Head of caudate nucleus (tissue), 42 donors: ENCODE measurements around the gene F3.
"Not testable (repeated sequence)": the region's sequence is repeated elsewhere in the genome, so short reads cannot be mapped to it uniquely, and the experiment has no call there.

Experiments used
- DNase-seq, 42 donors: peaks; one replicate each; pipeline versions ENCODE4 v3.0.0 to v3.0.0-alpha.2; 2020 to 2021; ENCODE audit warnings: mixed read lengths in 7 of 42
- intact Hi-C: fragments of 100-400 bp; cut with DNase I; formaldehyde crosslinking; loops from one replicate; pipeline ENCODE4 v1.15.0; 2022

Gene F3

DNA sequence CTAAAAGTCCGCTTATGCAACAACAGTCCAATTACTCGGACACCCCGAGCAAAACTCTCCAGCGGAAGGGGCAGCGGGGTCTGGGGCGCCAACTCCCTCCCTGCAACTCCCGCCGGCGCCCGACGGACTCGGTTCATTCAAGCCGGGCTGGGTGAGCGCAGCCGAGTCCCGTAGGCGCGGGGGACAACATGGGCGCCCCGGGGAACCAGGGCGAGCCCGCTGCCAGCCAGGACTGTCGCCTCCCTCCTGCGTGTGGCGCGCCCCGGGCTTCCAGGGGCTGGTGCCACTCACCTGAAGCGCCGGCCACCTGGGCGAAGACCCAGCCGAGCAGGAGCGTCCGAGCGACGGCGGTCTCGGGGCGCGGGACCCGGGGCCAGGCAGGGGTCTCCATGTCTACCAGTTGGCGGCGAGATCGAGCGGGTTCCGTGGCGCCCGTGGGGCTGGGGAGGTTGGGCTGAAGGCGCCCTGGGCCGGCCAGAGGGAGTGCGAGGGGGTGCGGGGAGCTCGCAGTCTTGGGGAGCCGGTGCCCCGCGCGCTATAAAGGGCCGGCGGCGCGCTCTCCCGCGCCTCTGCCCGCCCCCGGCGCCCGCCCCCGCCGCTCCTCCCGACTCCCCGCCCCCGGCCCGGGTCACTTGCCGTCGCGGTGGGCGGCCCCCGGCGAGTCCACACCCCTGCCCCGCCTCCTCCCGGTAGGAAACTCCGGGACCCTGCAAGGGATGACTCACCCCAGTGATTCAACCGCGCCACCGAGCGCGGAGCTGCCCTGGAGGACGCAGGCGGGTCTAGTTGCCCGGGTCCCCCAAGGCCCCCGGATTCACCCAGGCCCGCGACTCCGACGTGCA, at the start of gene F3:
F3 (minus strand) TSS at position 514 of the 842 bp plus-strand sequence; CDS start at position 391, 123 bp downstream.
- intact Hi-C loops: loop anchor here (5.0 kb wide), 1 partner anchor 51 kb away; no protein-coding TSS in a partner anchor
- peak; percentile 36 to 94 (median 80) for DNase-seq

DNA sequence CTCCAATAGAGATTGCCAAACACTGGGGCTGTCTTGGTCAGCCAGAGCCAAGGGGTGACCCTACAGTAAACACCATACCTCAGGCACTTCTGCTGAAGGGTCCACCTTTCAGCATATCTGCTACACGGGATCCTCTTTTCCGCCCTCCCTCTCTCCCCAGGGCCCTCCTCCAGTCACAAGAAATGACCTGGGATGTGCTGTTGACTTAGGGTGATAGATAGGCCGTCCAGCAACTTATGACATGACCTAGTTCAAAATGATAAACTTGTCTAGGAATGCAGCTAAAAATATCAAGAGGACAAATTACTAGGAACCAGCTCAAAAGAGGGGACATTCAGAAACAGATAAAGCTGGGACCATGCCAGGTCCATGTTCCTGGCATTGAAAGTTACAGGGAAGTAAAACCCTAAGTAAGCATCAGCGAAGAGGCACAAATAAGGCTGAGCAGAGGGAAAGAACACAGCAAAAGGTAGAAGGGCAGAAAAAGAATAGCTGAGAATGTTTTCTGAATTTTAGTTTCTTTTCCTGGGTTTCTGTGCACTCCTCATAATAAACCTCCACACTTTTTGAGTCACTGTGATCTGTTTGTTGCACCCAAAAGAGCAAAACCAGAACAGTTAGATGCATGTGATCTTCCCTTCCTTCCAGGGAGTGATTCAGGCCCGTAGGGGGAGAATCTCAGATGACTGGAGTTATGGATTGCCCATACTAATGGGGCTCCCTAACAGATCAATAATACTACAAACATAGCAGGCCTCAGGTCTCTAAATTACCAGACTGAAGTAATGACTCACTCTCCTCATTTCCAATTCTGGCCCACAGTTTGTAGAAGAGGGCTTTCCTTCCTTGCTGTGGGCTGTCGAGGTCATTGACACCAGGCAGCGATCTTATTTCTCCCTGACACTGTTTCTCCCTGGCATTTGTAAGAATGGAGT, 48.9 kb upstream of the F3 start:
- peak in 4 of 42 donors; percentile 15 to 48 (median 34) for DNase-seq
- intact Hi-C loops: loop anchor here (5.0 kb wide), 1 partner anchor 48 kb away; the partner anchor contains the start of gene F3

DNA sequence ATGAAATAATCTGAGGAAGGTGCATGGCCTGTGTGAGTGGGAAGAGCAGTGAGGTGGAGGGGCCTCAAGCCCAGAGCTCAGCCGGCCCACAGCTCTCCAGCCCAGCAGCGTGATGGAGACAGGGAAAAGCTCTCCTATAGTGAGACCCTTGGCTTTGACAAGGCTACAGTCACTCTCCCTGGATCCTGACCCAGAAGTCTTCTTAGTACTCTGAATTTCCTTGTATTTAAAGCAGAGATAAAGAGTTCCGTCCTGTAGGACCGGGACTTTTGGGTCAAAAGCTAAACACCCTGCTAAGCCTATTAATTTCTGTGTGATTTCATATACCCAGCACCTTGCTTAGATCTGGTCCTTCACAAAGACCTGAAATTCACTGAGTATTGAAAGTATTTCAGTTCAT, 48.2 kb upstream of the F3 start:
- intact Hi-C loops: loop anchor here (5.0 kb wide), 1 partner anchor 47 kb away; the partner anchor contains the start of gene F3
- peak in 1 of 42 donors; percentile 13 for DNase-seq

DNA sequence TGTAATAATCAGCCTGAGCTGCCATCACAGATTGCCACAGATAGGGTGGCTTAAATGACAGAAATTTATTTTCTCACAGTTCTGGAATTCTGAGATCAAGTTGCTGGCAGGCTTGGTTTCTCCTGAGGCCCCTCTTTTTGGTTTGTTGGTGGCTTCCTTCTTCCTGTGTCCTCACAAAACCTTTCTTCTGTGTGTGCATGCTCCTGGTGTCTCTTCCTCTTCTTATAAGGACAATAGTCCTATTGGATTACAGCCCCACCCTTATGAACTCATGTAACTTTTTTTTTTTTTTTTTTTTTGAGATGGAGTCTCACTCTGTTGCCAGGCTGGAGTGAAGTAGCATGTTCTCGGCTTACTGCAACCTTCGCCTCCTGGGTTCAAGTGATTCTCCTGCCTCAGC, 41.0 kb upstream of the F3 start:
- intact Hi-C loops: no loop called here
- DNase-seq: no peak

DNA sequence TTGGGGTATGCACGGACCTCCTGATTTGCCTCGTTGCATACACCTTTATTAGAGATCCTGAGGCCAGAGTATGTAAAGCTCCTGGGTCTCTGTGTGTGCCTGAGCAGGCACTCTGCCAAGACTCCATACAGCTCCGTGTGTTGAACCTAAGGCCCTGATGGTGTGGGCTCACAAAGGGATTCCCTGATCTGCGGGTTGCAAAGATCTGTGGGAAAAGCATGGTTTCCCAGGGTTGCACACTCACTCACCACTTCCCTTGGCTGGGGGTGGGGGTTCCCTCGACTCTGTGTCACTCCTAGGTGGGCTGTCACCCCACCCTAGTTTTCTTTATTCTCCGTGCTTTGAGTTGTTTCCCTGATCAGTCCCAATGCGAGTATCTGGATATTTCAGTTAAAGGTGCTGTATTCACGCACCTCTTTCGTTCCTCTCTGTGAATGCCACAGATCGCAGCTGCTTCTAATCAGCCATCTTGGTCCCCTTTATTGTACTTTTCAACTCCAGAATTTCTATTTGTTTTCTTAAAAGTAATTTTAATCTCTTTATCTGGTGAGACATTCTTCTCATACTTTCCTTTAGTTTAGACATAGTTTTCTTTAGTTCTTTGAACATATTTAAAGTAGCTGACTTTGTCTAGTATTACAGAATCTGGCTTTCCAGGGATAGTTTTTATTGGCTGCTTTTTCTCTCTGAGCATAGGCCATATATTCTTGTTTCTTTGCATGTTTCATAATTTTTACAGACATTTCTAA, 39.0 kb upstream of the F3 start:
- DNase-seq: no peak
- intact Hi-C loops: no loop called here

DNA sequence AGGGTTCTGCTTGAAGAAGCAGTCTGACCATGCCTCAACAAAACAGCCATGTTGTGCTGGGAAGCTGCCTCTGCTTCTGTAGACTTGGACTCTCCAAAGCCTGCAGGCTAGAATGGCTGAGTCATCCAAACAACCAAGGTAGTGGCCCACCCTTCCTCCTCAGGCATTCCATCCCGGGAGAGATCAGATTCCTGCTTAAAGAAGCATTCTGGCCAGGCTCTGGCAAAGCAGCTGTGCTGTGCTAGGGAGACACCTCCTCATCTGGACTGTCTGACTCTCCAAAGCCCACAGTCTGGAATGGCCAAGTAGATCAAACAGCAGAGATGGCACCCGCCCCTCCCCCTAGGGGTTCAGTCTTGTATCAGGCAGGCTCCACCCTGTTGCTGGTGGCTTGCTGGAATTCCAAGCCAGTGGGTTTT, 38.3 kb upstream of the F3 start:
- no peak for DNase-seq

DNA sequence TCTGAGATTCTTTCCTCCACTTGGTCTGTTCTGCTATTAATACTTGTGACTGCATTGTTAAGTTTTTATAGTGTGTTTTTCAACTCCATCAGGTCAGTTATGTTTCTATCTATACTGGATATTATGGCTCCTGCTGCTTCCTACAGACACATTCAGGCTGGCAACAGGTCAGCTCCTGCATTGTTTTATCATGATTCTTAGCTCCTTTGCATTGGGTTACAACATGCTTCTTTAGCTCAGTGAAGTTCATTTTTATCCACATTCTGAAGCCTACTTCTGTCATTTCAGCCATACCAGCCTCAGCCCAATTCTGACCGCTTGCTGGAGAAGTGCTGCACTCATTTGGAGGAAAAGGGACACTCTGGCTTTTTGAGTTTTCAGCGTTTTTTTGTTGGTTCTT, 37.3 kb upstream of the F3 start:
- intact Hi-C loops: no loop called here

More for the DNA sequence above, 38.3 kb upstream of the F3 start:
- intact Hi-C loops: no loop called here

DNA sequence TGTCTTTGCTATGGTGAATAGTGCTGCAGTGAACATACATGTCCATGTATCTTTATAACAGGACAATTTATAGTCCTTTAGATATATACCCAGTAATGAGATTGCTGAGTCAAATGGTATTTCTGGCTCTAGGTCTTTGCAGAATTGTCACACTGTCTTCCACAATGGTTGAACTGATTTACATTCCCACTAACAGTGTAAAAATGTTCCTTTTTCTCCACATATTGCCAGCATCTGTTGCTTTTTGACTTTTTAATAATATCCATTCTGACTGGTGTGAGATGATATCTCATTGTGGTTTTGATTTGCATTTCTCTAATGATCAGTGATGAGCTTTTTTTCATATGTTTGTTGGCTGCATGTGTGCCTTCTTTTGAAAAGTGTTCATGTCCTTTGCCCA, 32.4 kb upstream of the F3 start:
- DNase-seq, intact Hi-C loops: not testable (repeated sequence)

More for the DNA sequence above, 37.3 kb upstream of the F3 start:
- DNase-seq: no peak

DNA sequence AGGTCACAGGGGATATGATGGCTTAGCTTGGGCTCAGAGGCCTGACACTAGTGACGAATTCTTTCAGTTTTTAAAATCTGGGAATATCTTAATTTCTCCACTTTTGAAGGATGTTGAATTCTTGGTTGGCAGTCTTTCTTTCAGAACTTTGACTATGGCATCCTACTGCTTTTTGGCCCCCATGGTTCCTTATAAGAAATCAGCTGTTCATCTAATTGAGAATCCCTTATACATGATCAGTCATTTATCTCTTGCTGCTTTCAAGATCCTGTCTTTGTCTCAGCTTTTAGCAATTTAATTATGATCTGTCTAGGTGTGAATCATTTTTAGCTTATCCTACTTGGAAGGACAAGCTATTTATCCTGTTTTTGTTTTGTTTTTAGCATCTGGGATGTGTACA, 31.2 kb upstream of the F3 start:
- no peak for DNase-seq
- intact Hi-C loops: no loop called here

DNA sequence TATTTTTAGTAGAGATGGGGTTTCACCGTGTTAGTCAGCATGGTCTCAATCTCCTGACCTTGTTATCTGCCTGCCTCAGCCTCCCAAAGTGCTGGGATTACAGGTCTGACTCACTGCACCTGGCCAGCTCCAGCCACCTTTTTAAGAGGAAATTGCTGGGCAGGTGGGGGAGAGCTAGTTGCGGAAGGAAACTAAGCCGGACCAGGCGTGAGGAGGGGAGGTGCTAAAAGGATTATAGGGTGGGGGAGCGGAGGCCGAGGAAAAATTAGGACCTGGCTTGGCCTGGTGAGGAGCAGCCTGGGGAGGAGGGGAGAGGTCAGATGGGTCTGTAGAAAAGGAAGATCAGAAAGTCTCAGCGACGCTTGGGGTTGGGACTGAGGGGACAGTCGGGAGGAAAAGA, 29.4 kb upstream of the F3 start:
- intact Hi-C loops, DNase-seq: not testable (repeated sequence)

DNA sequence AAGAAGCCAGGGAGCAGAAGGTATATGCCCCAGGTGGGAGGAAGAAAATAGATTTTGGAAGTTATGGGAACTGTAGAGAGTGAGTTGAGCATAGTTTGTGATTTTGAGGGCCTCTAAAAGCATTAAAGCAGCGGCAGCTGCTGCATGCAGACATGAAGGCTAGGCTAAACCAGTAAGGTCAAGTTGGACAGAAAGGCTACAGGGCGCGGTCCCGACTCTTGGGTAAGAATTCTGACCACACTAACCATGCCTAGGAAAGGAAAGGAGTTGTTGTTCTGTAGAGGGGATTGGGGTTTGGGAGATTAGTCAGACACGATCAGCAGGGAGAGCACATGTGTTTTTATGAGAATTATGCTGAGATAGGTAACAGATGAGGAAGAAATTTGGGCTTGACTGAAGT, 27.2 kb upstream of the F3 start:
- DNase-seq, intact Hi-C loops: not testable (repeated sequence)

DNA sequence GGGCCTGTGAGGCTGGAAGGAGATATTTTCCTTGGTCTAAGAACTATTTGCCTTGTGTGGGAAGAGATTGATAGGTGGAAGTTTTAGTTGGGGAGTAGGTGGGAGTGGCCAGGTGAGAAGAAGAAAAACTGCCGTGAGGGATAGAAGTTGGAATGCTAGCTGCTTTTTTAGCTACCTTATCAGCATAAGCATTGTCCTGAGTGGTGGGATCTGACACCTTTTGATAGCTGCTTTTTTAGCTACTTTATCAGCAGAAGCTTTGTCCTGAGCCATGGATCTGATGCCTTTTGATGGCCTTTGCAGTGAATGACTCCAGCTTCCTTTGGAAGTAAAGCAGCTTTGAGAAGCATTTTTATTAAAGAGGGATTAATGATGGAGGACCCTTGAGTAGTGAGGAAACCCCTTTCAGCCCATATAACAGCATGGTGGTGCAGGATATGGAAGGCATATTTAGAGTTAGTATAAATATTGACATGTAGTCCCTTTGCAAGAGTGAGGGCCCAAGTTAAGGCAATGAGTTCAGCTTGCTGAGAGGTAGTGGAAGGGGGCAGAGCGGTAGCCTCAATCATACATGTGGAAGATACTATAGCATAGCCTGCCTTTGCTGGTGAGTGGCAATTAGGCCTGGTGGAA, 26.5 kb upstream of the F3 start:
- intact Hi-C loops: not testable (repeated sequence)

DNA sequence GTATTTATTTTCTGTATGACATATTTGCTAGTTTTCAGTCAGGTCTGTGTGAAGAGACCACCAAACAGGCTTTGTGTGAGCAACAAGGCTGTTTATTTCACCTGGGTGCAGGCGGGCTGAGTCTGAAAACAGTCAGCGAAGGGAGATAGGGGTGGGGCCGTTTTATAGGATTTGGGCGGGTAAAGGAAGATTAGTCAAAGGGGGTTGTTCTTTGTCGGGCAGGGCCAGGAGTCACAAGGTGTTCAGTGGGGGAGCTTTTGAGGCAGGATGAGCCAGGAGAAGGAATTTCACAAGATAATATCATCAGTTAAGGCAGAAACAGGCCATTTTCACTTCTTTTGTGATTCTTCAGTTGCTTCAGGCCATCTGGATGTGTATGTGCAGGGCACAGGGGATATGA, 24.9 kb upstream of the F3 start:
- intact Hi-C loops, DNase-seq: not testable (repeated sequence)

More for the DNA sequence above, 26.5 kb upstream of the F3 start:
- not testable (repeated sequence) for DNase-seq

DNA sequence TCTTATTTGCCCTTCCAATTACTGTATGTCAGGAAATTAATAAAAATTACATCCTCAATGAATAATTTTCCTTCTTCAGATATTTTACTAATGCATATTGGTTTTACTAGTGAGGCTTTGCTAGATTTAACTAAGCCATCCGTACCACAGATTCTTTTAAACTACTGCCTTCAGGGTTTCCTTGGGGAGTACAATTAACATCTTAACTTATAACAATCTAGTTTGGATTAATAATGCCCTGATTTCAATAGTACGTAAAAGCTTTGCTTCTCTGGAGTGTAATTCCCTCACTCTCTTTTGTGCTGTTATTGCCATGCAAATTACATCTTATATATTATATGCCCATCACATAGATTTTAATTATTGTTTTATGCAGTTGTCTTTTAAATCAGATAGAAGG, 24.3 kb upstream of the F3 start:
- intact Hi-C loops: no loop called here
- DNase-seq: no peak

DNA sequence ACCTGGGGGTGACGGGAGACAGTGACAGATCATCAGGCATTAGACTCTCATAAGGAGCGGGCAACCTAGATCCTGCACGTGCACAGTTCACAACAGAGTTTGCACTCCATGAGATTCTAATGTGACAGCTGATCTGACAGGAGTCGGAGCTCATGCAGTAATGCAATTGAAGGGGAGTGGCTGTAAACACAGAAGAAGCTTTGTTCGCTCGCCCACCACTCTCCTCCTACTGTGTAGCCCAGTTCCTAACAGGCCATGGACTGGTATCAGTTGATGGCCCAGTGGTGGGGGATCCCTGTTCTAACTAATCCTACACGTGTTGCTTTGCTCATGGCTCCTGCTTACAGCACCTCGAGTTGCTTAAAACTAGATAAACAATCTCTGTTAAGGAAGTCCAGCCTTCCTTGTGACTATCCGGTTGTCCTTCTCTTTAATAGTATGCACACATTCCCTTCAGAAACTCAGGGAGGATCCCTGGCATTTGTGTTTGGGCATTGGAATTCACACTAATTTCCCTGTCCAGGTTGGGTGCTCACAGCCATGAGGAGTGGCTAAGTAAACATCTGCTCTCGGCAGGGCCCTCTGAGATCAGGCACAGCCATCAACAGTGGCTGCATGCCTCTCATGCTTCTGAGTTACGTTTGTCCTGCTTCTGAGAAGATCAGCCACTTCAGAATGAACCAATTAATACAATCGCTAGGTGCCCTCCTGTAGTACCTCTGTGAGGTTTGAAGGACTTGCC, 21.1 kb upstream of the F3 start:
- intact Hi-C loops: no loop called here
- no peak for DNase-seq

DNA sequence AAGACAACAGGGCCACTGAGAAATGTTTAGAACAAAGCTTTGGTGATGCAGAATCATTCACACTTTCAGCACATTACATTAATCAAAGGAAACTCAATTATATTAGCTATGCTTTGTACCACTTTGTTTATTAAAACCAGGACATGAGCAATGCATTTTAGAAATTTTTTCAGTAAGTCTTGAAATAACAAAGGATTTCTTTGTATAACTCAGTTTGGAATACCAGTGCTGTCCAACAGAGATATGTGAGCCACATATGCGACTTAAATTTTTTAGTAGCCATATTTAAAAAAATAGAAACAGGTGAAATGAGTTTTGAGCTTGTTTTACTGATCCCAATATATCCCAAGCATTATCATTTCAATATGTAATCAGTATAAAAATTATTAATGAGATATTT, 18.8 kb upstream of the F3 start:
- intact Hi-C loops: no loop called here
- no peak for DNase-seq

DNA sequence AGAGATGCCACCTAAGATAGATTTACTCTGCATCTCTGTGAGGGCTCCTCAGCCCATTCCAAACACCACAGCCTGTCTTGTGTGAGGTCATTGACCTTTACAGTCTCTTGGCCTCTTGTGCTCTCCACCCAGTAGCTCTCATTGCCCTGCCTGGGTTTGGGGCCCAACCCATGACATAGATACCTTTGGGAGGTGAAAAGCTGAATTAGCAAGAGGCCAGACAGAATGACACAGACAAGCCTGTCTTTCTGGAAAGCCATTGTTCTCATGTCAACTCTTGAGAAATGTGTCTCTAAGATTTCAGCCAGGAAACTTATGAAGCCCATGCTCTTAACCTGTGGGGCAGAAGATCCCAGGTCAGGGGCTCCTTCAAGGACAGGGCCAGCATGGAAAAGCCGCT, 18.4 kb upstream of the F3 start:
- DNase-seq: no peak
- intact Hi-C loops: no loop called here

DNA sequence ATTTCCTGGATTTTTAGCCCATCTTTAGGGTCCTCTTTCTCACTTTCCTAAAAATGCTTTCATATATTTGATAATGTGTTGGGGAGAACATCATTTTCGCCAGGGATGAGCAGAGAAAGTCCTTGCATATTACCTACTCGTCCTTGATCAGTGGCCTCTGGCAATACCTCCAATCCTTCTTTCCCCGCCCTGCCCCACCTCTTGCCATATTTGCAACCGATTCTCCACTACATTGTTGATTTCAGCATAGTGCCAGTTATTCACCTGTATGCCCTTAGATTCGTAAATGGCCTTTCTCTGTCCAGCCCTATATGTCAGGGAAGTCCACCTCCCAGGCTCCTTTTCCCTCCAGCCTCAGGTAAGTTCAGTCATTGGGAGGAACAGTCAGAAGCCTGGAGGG, 13.5 kb upstream of the F3 start:
- intact Hi-C loops: no loop called here
- no peak for DNase-seq
